PC-9 (cell line): ENCODE data around the gene GALNT10. TPM values are rescaled to one million over a fixed set of nuclear protein-coding genes. Genes with fewer than 3 reads are reported as not detected.
A peak's percentile ranks its signal among the peaks of the same experiment; 100 is the strongest.

Experiments used
- BruUV-seq: library from RNA; stranded (reverse); fragments of 400-500 nt; replicated peaks from 2 replicates; lab custom pipeline; 2021; lab: Mats Ljungman, UMichigan
- CTCF ChIA-PET: fragments of 300-600 bp; sonication (Branson Sonifier 250); formaldehyde crosslinking; loops from one replicate; lab custom pipeline; 2022; ENCODE audit warnings: antibody characterized with exemption; lab: Charles Lee
- POLR2A ChIA-PET: fragments of 300-600 bp; sonication (Branson Sonifier 250); formaldehyde crosslinking; loops from one replicate; lab custom pipeline; 2022; ENCODE audit warnings: antibody characterized with exemption; ENCODE audit not compliant: unreplicated experiment; lab: Charles Lee
- DNase-seq, 2 experiments: peaks; one replicate each; pipeline versions ENCODE4 v3.0.0 to v3.0.0-alpha.2; 2015 to 2022; ENCODE audit warnings: mixed read lengths in 1 of 2
- H2AFZ ChIP-seq: fragments of 200-600 bp; sonication (generic); 2 replicates; pipeline ENCODE4 v1.8.1; 2017; ENCODE audit warnings: antibody characterized with exemption
- H3F3A ChIP-seq: fragments of 200-600 bp; sonication (generic); 2 replicates; pipeline ENCODE4 v1.8.1; 2017; ENCODE audit warnings: antibody characterized with exemption, mild to moderate bottlenecking, low read depth; ENCODE audit not compliant: insufficient read depth
- H3K27ac ChIP-seq: fragments of 200-600 bp; sonication (generic); 2 replicates; pipeline ENCODE4 v1.6.1; 2016; ENCODE audit warnings: mixed run types
- H3K27me3 ChIP-seq: fragments of 200-600 bp; sonication (generic); 2 replicates; pipeline ENCODE4 v1.6.1; 2016; ENCODE audit warnings: low read depth, mixed run types; ENCODE audit not compliant: insufficient read depth
- H3K36me3 ChIP-seq: fragments of 200-600 bp; sonication (generic); 2 replicates; pipeline ENCODE4 v1.6.1; 2016; ENCODE audit warnings: low read depth, mixed run types
- H3K4me1 ChIP-seq: fragments of 200-600 bp; sonication (generic); replicated peaks from 2 replicates; pipeline ENCODE4 v1.6.1; 2016; ENCODE audit warnings: mixed run types; ENCODE audit not compliant: insufficient read depth
- H3K4me2 ChIP-seq: fragments of 200-600 bp; sonication (generic); 2 replicates; pipeline ENCODE4 v1.6.1; 2017; ENCODE audit warnings: mixed run types
- H3K4me3 ChIP-seq: fragments of 200-600 bp; sonication (generic); 2 replicates; pipeline ENCODE4 v1.6.1; 2016; ENCODE audit warnings: mixed run types
- H3K79me2 ChIP-seq: fragments of 200-600 bp; sonication (generic); 2 replicates; pipeline ENCODE4 v1.6.1; 2017; ENCODE audit warnings: low read depth, mixed run types
- H3K9me2 ChIP-seq: fragments of 200-600 bp; sonication (generic); 2 replicates; pipeline ENCODE4 v1.8.1; 2017; ENCODE audit warnings: mild to moderate bottlenecking; ENCODE audit not compliant: insufficient read depth
- H3K9me3 ChIP-seq: fragments of 200-600 bp; sonication (generic); 2 replicates; pipeline ENCODE4 v1.8.1; 2016; ENCODE audit warnings: low read depth; ENCODE audit not compliant: insufficient read depth
- H4K20me1 ChIP-seq: fragments of 200-600 bp; sonication (generic); 2 replicates; pipeline ENCODE4 v1.8.1; 2017; ENCODE audit not compliant: insufficient read depth
- EZH2 ChIP-seq: fragments of 200-600 bp; sonication (generic); IDR thresholded peaks from 2 replicates; pipeline ENCODE4 v1.8.0; 2017; ENCODE audit warnings: antibody characterized with exemption, low read depth
- intact Hi-C: fragments of 100-400 bp; cut with micrococcal nuclease; formaldehyde crosslinking; loops from one replicate; pipeline ENCODE4 v1.10.0; 2022; ENCODE audit not compliant: unreplicated experiment
- total RNA-seq: library from RNA; stranded (reverse); gene quantifications from 2 replicates; pipeline ENCODE4 v1.2.3, GENCODE V29; 2021
- TF ChIP-seq, protein P1 (sequence below): fragments of 200-600 bp; sonication (generic); conservative IDR thresholded peaks from 2 replicates; pipeline ENCODE4 v1.6.1; 2017; ENCODE audit warnings: mixed run types, antibody characterized with exemption, mild to moderate bottlenecking, moderate library complexity

The GALNT10 gene
- total RNA-seq, 1 experiment from 2014 or later: 101 TPM

- no peaks in the 10 kb centered on the region for H3K79me2 ChIP-seq
- no peaks in the 10 kb centered on the region for H3K9me3 ChIP-seq
- CTCF ChIA-PET: interaction anchor here (0.6 kb wide), 1 partner anchor 71 kb away, joined by 3 read pairs; no protein-coding TSS in a partner anchor
Measured at GRCh38 chr5:154165886-154166285, 24.6 kb upstream of the GALNT10 start.

DNA sequence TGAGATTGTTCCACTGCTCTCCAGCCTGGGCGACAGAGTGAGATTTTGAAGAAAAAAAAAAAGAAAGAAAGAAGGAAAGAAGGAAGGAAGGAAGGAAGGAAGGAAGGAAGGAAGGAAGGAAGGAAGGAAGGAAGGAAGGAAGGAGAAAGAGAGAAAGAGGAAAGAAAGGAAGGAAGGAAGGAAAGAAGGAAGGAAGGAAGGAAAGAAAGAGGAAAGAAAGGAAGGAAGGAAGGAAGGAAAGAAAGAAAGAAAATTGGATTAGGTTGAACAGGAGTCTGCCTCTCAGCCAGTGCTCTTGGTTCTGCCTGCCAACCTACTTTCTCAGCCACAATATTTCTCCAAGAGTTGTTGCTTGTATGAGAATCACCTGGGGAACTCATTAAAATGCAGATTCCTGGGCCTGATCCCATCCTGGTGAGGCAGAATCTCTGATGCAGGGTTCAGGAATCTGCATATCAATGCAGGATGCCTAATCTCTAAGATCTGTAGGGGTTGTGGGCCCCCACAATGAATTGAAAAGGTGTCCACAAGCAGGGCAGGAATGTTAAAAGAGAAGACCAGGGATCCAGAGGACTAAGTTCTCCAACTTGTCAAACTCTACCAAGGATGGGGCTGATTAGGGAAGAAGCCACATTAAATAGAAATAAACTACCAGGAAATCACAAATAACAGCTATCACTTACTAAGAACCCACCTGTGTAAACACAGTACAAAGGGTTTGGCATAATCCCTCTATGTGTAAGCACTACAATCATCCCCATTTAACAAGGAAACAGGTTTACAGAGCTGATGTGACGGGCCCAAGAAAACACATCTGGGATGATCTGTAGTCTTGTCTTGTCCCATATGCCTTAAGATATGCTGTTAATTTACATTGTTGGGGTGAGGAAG lies 23.4 kb upstream of the GALNT10 start:
- POLR2A ChIA-PET: no interaction called here
- Histone ChIP-seq H3K27ac (no peak overlapping the region), H3K27me3 (no peaks in the 10 kb centered on the region), H4K20me1 (no peaks in the 10 kb centered on the region), H3K9me2 (no peaks in the 10 kb centered on the region), H3K4me3 (no peak overlapping the region), H3K4me2 (no peak overlapping the region), H3K36me3 (no peaks in the 10 kb centered on the region), H3K4me1 (no peaks in the 10 kb centered on the region; the same call in 1 of the 2 replicates), H3F3A (no peaks in the 10 kb centered on the region), H3K9me3 (no peaks in the 10 kb centered on the region), H2AFZ (no peak overlapping the region), H3K79me2 (no peaks in the 10 kb centered on the region)
- CTCF ChIA-PET: interaction anchor here (0.7 kb wide), 1 partner anchor 646 kb away, joined by 7 read pairs; no protein-coding TSS in a partner anchor
- no peak for TF ChIP-seq EZH2
- TF ChIP-seq, protein P1, sequence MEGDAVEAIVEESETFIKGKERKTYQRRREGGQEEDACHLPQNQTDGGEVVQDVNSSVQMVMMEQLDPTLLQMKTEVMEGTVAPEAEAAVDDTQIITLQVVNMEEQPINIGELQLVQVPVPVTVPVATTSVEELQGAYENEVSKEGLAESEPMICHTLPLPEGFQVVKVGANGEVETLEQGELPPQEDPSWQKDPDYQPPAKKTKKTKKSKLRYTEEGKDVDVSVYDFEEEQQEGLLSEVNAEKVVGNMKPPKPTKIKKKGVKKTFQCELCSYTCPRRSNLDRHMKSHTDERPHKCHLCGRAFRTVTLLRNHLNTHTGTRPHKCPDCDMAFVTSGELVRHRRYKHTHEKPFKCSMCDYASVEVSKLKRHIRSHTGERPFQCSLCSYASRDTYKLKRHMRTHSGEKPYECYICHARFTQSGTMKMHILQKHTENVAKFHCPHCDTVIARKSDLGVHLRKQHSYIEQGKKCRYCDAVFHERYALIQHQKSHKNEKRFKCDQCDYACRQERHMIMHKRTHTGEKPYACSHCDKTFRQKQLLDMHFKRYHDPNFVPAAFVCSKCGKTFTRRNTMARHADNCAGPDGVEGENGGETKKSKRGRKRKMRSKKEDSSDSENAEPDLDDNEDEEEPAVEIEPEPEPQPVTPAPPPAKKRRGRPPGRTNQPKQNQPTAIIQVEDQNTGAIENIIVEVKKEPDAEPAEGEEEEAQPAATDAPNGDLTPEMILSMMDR: no peak
- no TSS peak for BruUV-seq
- DNase-seq: peak in 1 of 2 experiments; percentile 53
- intact Hi-C loops: no loop called here

More at GRCh38 chr5:154165886-154166285, 24.6 kb upstream of the GALNT10 start:
- Histone ChIP-seq H3K4me1 (no peaks in the 10 kb centered on the region; the same call in 1 of the 2 replicates), H4K20me1 (no peaks in the 10 kb centered on the region), H3F3A (no peaks in the 10 kb centered on the region), H3K4me3 (no peak overlapping the region), H3K4me2 (no peak overlapping the region), H3K9me2 (no peaks in the 10 kb centered on the region), H2AFZ (no peak overlapping the region), H3K27ac (no peak overlapping the region), H3K27me3 (no peaks in the 10 kb centered on the region), H3K36me3 (no peaks in the 10 kb centered on the region)
- POLR2A ChIA-PET: no interaction called here
- no peak for DNase-seq
- BruUV-seq: no TSS peak
- TF ChIP-seq, protein P1: no peak
- no peak for TF ChIP-seq EZH2
- intact Hi-C loops: no loop called here

DNA sequence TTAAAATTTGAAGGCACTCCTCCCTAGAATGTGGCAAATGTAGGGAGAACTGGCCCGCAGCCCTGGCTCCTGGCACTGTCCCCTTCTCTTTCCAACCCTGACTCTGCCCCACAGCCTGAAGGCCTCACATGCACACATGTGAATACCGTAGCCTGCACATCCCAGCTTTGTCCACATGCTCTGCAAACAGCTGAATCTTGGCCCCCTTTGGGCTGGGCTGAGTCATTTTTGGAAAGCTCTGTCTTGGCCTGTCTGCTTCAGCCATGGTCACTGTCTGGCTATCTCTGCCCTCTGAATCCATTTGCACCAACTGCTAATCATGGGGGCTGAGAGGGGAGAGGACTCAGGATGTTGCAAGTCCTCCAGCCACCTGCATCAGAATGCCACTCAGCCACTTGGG lies 22.1 kb upstream of the GALNT10 start:
- Histone ChIP-seq H3K4me1 (no peaks in the 10 kb centered on the region; the same call in 1 of the 2 replicates), H3K4me3 (no peak overlapping the region), H2AFZ (no peak overlapping the region), H4K20me1 (no peaks in the 10 kb centered on the region), H3F3A (0 out of 2 replicates have a peak, but pooled peaks cover 3% of the 10 kb centered on the region), H3K27ac (no peak overlapping the region), H3K27me3 (no peaks in the 10 kb centered on the region), H3K36me3 (no peaks in the 10 kb centered on the region), H3K9me3 (no peaks in the 10 kb centered on the region), H3K9me2 (no peaks in the 10 kb centered on the region), H3K4me2 (no peak overlapping the region), H3K79me2 (no peaks in the 10 kb centered on the region)
- no TSS peak for BruUV-seq
- no peak for DNase-seq
- intact Hi-C loops: no loop called here
- CTCF ChIA-PET: no interaction called here
- POLR2A ChIA-PET: no interaction called here
- no peak for TF ChIP-seq EZH2
- TF ChIP-seq, protein P1: no peak
